Measurements from ENCODE around the gene EMP1.

- TF ChIP-seq CTCF (IDR thresholded peaks at IDR 0.05 in 2 of 3, conservative IDR thresholded peaks at IDR 0.05 in 1 of 3; ENCODE audit: insufficient read depth in 2 of 3, low read depth in 1 of 3, low read length in 3 of 3) (no peak), ZBTB40 (IDR thresholded peaks at IDR 0.05) (no peak), ZBTB40 (CRISPR knock-in tag; IDR thresholded peaks at IDR 0.05) (no peak), MAX (CRISPR knock-in tag; IDR thresholded peaks at IDR 0.05) (no peak), ZNF12 (CRISPR knock-in tag; IDR thresholded peaks at IDR 0.05) (no peak), EZH2 (IDR thresholded peaks at IDR 0.05; ENCODE audit: borderline replicate concordance, low read depth, low read length) (no peak)
These were observed 3.8 kb upstream of the EMP1 start for GRCh38 chr12:13192719-13193118.
